SK-N-SH treated with all-trans-retinoic acid at 6 μM for 48 hours (cell line): ENCODE results near the gene NUP155.

Experiments used
- ATAC-seq: fragments of 200-7000 bp; cut with Tn5 transposase; 3 replicates; pipeline ENCODE4 v1.9.1; 2020; ENCODE audit warnings: mild to moderate bottlenecking, moderate library complexity
- ARNTL ChIP-seq: fragments of 450-650 bp; formaldehyde crosslinking; IDR thresholded peaks from 2 replicates; pipeline ENCODE4 v1.5.0; 2020; ENCODE audit warnings: low read depth, mild to moderate bottlenecking, moderate library complexity, borderline replicate concordance
- BACH2 ChIP-seq: fragments of 250-450 bp; sonication (Bioruptor Pico); IDR thresholded peaks from 2 replicates; pipeline ENCODE4 v1.9.0; 2021; ENCODE audit warnings: mild to moderate bottlenecking, borderline replicate concordance
- CSDC2 ChIP-seq: fragments of 250-450 bp; sonication (Bioruptor Pico); IDR thresholded peaks from 2 replicates; pipeline ENCODE4 v1.5.0; 2020; ENCODE audit warnings: mild to moderate bottlenecking, moderate library complexity
- ESRRG ChIP-seq: fragments of 250-450 bp; sonication (Bioruptor Pico); IDR thresholded peaks from 2 replicates; pipeline ENCODE4 v1.6.1; 2021; ENCODE audit warnings: mild to moderate bottlenecking
- GLIS3 ChIP-seq: fragments of 250-450 bp; sonication (Bioruptor Pico); IDR thresholded peaks from 2 replicates; pipeline ENCODE4 v1.5.0; 2020; ENCODE audit warnings: mild to moderate bottlenecking, moderate library complexity
- ISL1 ChIP-seq: fragments of 250-450 bp; sonication (Bioruptor Pico); IDR thresholded peaks from 2 replicates; pipeline ENCODE4 v2.1.2; 2022; ENCODE audit warnings: mild to moderate bottlenecking, moderate library complexity
- PPARA ChIP-seq: fragments of 250-450 bp; sonication (Bioruptor Pico); IDR thresholded peaks from 2 replicates; pipeline ENCODE4 v1.5.0; 2020; ENCODE audit warnings: mild to moderate bottlenecking, borderline replicate concordance
- RARB ChIP-seq: fragments of 250-450 bp; sonication (Bioruptor Pico); IDR thresholded peaks from 2 replicates; pipeline ENCODE4 v1.8.0; 2021; ENCODE audit warnings: mild to moderate bottlenecking, moderate library complexity
- SNAI2 ChIP-seq: fragments of 250-450 bp; sonication (Bioruptor Pico); IDR thresholded peaks from 2 replicates; pipeline ENCODE4 v1.5.0; 2020; ENCODE audit warnings: mild to moderate bottlenecking, moderate library complexity
- TOX ChIP-seq: fragments of 250-450 bp; sonication (Bioruptor Pico); IDR thresholded peaks from 2 replicates; pipeline ENCODE4 v1.8.0; 2021; ENCODE audit warnings: mild to moderate bottlenecking, moderate library complexity, borderline replicate concordance
- ZFP3 ChIP-seq: fragments of 250-450 bp; sonication (Bioruptor Pico); IDR thresholded peaks from 2 replicates; pipeline ENCODE4 v1.5.0; 2020; ENCODE audit warnings: mild to moderate bottlenecking, moderate library complexity
- ZFP30 ChIP-seq: fragments of 450-650 bp; formaldehyde crosslinking; IDR thresholded peaks from 2 replicates; pipeline ENCODE4 v1.5.0; 2022; ENCODE audit warnings: mild to moderate bottlenecking, moderate library complexity
- ZNF565 ChIP-seq: fragments of 450-650 bp; formaldehyde crosslinking; conservative IDR thresholded peaks from 2 replicates; pipeline ENCODE4 v1.5.0; 2020; ENCODE audit warnings: low read depth, mild to moderate bottlenecking, moderate library complexity
- ZNF70 ChIP-seq: fragments of 450-650 bp; formaldehyde crosslinking; IDR thresholded peaks from 2 replicates; pipeline ENCODE4 v1.5.0; 2020; ENCODE audit warnings: mild to moderate bottlenecking, moderate library complexity
- ZNF8 ChIP-seq: fragments of 450-650 bp; formaldehyde crosslinking; IDR thresholded peaks from 2 replicates; pipeline ENCODE4 v1.5.0; 2020; ENCODE audit warnings: mild to moderate bottlenecking, moderate library complexity
- TF ChIP-seq, protein P1 (sequence below): fragments of 250-450 bp; sonication (Bioruptor Pico); IDR thresholded peaks from 2 replicates; pipeline ENCODE4 v1.5.1; 2020; ENCODE audit warnings: low read depth, mild to moderate bottlenecking, moderate library complexity
- TF ChIP-seq, protein P2 (sequence below): fragments of 250-450 bp; sonication (Bioruptor Pico); IDR thresholded peaks from 2 replicates; pipeline ENCODE4 v1.8.0; 2021; ENCODE audit warnings: low read depth, mild to moderate bottlenecking, moderate library complexity, borderline replicate concordance
- TF ChIP-seq, protein P3 (sequence below): fragments of 250-450 bp; sonication (Bioruptor Pico); IDR thresholded peaks from 2 replicates; pipeline ENCODE4 v1.5.0; 2020; ENCODE audit warnings: mild to moderate bottlenecking, moderate library complexity
- TF ChIP-seq, protein P4 (sequence below): fragments of 250-450 bp; sonication (Bioruptor Pico); IDR thresholded peaks from 2 replicates; pipeline ENCODE4 v1.8.0; 2020; ENCODE audit warnings: mild to moderate bottlenecking, moderate library complexity, borderline replicate concordance

NUP155 gene

DNA sequence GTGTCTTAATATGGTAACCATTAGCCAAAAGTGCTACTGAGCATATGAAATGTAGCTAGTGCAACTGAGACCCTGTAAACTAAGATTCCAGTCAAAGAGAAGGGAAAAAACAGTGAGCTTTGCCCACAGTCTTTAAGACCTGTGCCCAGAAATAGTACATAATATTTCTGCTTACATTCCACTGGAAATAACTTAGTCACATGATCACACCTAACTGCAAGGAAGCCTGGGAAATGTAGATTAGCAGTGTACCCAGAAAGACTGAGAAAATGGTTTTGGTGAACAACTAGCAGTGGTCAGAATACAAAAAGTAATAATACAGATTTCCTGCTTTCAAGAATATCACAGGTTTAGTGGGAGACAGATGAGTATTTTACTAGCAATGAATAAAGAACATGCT, 119.2 kb downstream of the NUP155 start:
- no peak for TF ChIP-seq ISL1 (CRISPR knock-in tag)
- TF ChIP-seq ESRRG, result no peak
- TF ChIP-seq GLIS3 (CRISPR knock-in tag), result no peak
- TF ChIP-seq, protein P1, sequence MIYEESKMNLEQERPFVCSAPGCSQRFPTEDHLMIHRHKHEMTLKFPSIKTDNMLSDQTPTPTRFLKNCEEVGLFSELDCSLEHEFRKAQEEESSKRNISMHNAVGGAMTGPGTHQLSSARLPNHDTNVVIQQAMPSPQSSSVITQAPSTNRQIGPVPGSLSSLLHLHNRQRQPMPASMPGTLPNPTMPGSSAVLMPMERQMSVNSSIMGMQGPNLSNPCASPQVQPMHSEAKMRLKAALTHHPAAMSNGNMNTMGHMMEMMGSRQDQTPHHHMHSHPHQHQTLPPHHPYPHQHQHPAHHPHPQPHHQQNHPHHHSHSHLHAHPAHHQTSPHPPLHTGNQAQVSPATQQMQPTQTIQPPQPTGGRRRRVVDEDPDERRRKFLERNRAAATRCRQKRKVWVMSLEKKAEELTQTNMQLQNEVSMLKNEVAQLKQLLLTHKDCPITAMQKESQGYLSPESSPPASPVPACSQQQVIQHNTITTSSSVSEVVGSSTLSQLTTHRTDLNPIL (CRISPR knock-in tag), result no peak
- no peak for TF ChIP-seq ARNTL (CRISPR knock-in tag)
- TF ChIP-seq SNAI2 (CRISPR knock-in tag), result no peak
- no peak for TF ChIP-seq PPARA (CRISPR knock-in tag)
- TF ChIP-seq ZNF8 (CRISPR knock-in tag), result no peak
- TF ChIP-seq, protein P2, sequence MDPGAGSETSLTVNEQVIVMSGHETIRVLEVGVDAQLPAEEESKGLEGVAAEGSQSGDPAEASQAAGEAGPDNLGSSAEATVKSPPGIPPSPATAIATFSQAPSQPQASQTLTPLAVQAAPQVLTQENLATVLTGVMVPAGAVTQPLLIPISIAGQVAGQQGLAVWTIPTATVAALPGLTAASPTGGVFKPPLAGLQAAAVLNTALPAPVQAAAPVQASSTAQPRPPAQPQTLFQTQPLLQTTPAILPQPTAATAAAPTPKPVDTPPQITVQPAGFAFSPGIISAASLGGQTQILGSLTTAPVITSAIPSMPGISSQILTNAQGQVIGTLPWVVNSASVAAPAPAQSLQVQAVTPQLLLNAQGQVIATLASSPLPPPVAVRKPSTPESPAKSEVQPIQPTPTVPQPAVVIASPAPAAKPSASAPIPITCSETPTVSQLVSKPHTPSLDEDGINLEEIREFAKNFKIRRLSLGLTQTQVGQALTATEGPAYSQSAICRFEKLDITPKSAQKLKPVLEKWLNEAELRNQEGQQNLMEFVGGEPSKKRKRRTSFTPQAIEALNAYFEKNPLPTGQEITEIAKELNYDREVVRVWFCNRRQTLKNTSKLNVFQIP (CRISPR knock-in tag), result no peak
- no peak for TF ChIP-seq ZFP30 (CRISPR knock-in tag)
- TF ChIP-seq, protein P3, sequence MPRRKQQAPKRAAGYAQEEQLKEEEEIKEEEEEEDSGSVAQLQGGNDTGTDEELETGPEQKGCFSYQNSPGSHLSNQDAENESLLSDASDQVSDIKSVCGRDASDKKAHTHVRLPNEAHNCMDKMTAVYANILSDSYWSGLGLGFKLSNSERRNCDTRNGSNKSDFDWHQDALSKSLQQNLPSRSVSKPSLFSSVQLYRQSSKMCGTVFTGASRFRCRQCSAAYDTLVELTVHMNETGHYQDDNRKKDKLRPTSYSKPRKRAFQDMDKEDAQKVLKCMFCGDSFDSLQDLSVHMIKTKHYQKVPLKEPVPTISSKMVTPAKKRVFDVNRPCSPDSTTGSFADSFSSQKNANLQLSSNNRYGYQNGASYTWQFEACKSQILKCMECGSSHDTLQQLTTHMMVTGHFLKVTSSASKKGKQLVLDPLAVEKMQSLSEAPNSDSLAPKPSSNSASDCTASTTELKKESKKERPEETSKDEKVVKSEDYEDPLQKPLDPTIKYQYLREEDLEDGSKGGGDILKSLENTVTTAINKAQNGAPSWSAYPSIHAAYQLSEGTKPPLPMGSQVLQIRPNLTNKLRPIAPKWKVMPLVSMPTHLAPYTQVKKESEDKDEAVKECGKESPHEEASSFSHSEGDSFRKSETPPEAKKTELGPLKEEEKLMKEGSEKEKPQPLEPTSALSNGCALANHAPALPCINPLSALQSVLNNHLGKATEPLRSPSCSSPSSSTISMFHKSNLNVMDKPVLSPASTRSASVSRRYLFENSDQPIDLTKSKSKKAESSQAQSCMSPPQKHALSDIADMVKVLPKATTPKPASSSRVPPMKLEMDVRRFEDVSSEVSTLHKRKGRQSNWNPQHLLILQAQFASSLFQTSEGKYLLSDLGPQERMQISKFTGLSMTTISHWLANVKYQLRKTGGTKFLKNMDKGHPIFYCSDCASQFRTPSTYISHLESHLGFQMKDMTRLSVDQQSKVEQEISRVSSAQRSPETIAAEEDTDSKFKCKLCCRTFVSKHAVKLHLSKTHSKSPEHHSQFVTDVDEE (CRISPR knock-in tag), result no peak
- no peak for TF ChIP-seq CSDC2
- no peak for TF ChIP-seq ZNF565 (CRISPR knock-in tag)
- TF ChIP-seq, protein P4, sequence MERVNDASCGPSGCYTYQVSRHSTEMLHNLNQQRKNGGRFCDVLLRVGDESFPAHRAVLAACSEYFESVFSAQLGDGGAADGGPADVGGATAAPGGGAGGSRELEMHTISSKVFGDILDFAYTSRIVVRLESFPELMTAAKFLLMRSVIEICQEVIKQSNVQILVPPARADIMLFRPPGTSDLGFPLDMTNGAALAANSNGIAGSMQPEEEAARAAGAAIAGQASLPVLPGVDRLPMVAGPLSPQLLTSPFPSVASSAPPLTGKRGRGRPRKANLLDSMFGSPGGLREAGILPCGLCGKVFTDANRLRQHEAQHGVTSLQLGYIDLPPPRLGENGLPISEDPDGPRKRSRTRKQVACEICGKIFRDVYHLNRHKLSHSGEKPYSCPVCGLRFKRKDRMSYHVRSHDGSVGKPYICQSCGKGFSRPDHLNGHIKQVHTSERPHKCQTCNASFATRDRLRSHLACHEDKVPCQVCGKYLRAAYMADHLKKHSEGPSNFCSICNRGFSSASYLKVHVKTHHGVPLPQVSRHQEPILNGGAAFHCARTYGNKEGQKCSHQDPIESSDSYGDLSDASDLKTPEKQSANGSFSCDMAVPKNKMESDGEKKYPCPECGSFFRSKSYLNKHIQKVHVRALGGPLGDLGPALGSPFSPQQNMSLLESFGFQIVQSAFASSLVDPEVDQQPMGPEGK (CRISPR knock-in tag), result no peak
- no peak for TF ChIP-seq BACH2
- no peak for TF ChIP-seq RARB (CRISPR knock-in tag)
- TF ChIP-seq TOX, result no peak
- no peak for ATAC-seq

DNA sequence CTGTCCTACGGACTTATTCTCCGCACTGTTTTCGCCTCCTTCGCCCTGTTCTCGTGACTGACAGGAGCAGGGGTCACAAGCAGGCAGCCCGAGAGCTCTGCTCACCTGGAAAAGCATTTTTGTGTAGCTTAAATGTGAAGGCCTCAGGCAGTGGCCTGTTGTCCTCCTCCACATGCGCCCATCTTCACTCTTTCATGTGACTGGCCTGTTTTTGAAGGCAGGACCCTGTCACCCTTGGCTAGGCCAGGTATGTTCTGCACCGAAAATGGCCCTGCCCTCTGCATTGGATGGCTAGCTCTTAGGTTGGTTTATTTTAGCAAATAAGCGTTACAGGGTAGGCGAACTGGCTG, 121.1 kb downstream of the NUP155 start:
- no peak for ATAC-seq
- TF ChIP-seq CSDC2 (no peak), BACH2 (no peak), ZFP3 (CRISPR knock-in tag) (no peak)
- TF ChIP-seq, protein P3 (CRISPR knock-in tag), result no peak

DNA sequence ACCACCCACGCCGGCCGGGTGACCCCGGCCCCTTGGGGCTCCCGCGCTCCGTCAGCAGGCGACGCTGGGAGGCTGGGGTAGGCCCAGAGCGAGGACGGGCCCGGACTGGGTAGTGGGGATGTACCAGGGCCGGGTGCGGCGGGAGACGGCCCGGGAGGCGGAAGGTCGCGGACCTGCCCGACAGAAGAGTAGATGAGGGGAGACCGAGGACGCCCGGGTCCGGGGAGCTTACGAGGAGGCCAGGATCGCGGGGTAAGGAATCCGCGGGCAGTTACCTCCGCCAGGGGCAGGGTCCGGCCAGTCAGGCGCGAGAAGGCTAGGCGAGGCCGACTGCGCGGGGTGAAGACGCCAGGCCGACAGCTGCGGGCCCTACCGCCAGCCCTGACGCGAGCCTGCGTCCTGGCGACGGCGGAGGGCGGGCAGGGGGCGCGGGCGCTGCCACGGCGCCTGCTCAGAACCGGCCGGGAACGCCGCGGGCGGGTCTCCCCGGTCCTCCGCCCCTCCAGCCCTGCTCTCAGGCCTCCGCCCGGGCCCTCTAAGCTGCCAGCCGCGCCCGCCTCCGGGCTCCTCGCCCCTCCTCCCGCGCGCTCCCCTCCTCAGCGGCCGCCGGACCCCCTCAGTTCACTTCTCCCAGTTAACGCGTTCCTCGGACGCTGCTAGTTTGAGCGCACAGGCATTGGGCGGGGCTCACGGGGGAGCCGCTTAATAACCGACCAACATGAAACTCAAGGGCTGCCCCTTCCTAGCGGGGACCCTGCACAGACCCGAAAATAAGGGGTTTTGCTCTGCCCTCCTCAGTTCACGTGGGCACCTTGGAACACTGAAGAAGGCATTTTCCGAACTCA, 121.7 kb downstream of the NUP155 start, which contains the start of gene CPLANE1:
TSS of gene CPLANE1 (minus strand) at position 407 of the 845 bp plus-strand sequence. CDS start 1,678 bp downstream, outside the sequence.
- ATAC-seq, result peak; percentile 97
- TF ChIP-seq ZNF70 (CRISPR knock-in tag), result no peak
- TF ChIP-seq GLIS3 (CRISPR knock-in tag), result 0 out of 2 replicates have a peak, but pooled peaks have one; percentile 43
